Loucy (cell line): ENCODE results near the gene SLC30A3.

Experiments used
- EZH2phosphoT487 ChIP-seq: fragments of 200-600 bp; IDR thresholded peaks from 2 replicates; pipeline ENCODE4 v1.6.1; 2018; ENCODE audit warnings: antibody characterized with exemption, mild to moderate bottlenecking, moderate library complexity, borderline replicate concordance
- TF ChIP-seq, protein P1 (sequence below): fragments of 200-600 bp; sonication (generic); conservative IDR thresholded peaks from 2 replicates; pipeline ENCODE4 v1.5.1; 2014; ENCODE audit warnings: mild to moderate bottlenecking, antibody characterized with exemption, low read length

DNA sequence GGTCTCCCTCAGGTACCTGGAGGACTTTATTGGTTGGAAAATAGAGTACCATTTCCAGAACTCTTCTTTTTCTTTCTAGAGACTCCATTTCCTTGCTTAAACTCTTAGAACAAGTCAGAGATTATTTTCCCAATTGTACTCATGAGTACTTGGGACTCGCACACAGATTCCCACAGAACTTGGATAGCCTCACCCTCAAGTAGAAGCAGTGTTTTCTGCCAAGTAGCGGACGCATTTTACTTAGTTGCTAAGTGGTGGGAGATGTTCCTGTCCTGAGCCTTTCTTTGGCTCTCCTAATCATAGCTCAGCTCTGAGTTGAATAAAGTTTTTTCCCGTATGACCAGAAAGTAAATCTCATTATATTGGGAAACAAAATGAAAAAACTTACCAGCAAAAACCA lies 17.2 kb downstream of the SLC30A3 start:
- TF ChIP-seq, protein P1, sequence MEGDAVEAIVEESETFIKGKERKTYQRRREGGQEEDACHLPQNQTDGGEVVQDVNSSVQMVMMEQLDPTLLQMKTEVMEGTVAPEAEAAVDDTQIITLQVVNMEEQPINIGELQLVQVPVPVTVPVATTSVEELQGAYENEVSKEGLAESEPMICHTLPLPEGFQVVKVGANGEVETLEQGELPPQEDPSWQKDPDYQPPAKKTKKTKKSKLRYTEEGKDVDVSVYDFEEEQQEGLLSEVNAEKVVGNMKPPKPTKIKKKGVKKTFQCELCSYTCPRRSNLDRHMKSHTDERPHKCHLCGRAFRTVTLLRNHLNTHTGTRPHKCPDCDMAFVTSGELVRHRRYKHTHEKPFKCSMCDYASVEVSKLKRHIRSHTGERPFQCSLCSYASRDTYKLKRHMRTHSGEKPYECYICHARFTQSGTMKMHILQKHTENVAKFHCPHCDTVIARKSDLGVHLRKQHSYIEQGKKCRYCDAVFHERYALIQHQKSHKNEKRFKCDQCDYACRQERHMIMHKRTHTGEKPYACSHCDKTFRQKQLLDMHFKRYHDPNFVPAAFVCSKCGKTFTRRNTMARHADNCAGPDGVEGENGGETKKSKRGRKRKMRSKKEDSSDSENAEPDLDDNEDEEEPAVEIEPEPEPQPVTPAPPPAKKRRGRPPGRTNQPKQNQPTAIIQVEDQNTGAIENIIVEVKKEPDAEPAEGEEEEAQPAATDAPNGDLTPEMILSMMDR = no peak
- no peak for TF ChIP-seq EZH2phosphoT487
